ENCODE results near the gene PHACTR3.

The PHACTR3 gene

DNA sequence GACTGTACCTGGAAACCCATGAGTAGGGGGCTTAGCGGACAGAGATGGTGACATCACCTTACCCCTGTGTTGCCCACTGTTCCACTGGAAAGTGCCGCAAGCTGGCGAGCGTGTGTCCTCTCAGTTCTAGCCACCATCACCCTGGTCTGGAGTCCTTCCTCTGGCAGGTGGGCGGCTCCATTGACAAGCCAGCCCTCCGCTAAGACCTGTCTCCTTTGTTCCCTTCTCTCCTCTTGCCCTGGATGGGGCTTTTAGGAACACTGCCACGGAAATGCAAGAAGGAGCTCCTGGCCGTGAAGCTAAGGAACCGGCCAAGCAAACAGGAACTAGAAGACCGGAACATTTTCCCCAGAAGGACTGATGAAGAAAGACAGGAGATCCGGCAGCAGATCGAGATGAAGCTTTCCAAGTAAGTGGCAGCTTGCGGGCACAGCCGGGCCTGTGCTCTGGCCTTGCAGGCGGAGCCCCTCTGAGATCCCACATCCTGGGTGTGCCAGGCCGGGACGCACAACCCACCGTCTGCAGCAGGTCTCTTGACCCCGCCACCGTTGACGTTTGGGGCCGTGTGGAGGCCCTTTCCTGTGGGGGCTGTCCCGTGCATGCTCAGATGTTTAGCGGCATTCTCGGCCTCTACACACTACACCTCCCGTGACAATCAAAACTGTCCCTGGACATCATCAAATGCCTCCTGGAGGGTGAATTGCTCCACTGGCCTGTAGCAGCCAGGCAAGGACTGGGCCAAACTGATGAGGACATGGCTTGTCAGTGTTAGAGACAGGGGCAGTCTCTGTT, 201.6 kb downstream of the PHACTR3 start:
- DNase-seq, result no peak

DNA sequence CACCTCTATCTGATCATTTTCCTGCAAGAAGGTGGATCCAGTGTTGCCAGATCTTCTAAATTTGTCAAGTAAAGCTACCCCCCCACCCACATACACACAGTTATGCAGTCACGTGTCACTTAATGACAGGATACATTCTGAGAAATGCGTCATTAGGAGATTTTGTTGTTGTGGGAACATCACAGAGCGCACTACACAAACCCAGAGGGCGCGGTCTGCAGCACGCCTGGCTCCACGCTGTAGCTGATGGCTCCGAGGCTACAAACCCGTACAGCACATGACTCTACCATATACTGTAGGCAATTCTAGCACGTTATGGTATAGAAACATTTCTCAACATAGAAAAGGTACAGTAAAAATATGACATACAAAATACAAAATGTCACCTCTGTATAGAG, 202.2 kb downstream of the PHACTR3 start:
- no peak for DNase-seq

GRCh38 chr20:59807909-59808728, 203.8 kb downstream of the PHACTR3 start:
- no peak for DNase-seq

GRCh38 chr20:59808729-59809381, 204.5 kb downstream of the PHACTR3 start:
- no peak for DNase-seq

DNA sequence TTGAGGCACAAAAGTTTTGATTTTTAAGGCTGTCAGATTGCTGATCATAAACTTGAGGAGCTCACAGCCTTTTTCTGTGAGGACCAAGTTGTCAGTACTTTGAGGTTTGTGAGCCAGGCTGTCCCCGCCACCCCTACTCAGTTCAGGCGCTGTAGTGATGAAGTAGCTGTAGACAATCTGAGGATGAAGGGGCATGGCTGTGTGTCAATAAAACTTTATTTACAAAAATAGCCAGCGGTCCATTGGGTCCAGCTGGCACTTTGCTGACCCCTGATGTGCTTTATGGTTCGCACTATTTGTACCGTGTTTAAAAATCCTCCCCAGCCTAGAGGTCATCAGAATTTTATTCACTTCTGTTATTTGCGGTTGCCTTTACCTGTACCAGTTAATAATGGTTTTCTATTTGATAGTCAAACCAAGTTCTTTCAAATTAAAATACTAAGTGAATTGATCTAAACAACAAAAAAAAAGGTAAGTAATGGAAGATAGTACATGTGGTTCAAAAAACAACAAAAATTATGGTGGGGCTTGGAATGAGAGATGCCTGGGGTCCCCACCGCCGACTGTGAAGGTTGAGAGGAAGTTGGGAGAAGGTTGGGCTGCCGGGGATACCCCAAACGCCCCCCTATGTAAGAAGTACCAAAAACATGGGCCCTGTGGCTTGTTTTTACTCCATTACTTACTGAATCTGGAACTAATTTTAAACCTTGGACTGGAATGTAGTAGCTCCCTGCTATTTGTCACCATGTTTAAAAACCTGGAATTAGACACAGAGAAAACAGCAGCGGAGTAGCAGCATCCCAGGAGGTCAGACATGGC, 205.5 kb downstream of the PHACTR3 start:
- DNase-seq, result no peak

GRCh38 chr20:59810449-59811187, 206.3 kb downstream of the PHACTR3 start:
- no peak for DNase-seq

DNA sequence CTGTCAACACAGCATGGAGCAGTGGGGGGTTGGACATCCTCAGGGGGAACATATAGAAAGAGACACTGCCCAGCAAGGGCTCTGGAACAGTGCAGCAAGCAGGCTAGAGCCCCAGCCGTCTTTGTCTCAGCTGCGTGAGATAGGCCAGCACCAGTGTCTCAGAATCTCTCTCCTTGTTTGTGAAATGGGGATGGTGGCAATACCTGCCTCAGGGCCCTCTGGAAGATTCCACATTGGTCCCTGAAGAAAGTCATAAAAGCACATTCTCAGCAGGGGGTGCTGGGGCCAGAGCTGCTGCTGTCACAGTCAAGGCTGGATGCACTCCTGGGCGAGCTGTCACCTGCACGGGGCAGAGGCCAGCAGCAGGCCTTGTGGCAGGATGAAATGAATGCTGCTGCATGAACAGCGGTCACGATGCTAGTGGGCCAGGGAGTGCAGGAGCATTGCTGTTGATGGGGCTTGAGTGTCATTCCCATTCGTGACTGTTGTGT, 207.4 kb downstream of the PHACTR3 start:
- DNase-seq, result no peak

DNA sequence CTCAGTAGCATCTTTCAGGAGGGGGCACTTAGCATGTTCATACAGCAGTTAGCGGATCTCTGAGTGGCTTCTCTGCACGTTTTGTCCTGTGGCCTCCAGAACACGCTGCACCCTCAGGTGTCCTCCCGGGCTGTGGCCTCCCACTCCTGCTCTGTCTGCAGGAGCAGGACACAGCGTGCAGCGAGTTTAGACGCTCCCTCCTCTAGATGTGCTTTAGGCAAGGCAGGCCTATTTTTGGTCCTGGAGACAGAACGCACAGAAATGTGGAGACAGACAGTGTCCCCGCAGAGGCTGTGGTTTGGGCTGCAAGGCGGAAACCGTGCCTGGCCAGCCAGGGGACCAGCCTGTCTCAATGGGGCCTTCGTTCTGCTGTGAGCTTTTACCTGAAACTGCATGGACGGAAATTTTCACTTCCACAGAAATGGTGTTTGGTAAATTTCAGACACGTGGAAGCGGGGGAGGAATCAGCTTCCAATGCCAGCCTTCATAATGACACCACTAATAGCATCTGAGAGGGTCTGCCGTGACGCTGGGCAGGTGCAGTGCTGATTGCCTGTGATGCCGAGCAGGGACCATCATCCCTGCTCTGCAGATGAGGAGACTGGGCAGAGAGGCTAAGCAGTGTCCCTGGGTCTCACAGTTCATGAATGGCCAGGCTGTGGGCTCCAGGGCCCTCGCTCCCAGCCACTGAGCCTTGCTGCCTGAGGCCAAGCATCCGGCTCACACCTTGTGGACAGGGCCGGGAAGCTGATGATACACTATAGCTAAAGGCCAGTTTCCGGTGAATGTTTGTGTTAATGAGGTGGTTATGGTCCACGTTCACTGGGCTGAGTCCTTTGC, 208.2 kb downstream of the PHACTR3 start:
- DNase-seq, result no peak

DNA sequence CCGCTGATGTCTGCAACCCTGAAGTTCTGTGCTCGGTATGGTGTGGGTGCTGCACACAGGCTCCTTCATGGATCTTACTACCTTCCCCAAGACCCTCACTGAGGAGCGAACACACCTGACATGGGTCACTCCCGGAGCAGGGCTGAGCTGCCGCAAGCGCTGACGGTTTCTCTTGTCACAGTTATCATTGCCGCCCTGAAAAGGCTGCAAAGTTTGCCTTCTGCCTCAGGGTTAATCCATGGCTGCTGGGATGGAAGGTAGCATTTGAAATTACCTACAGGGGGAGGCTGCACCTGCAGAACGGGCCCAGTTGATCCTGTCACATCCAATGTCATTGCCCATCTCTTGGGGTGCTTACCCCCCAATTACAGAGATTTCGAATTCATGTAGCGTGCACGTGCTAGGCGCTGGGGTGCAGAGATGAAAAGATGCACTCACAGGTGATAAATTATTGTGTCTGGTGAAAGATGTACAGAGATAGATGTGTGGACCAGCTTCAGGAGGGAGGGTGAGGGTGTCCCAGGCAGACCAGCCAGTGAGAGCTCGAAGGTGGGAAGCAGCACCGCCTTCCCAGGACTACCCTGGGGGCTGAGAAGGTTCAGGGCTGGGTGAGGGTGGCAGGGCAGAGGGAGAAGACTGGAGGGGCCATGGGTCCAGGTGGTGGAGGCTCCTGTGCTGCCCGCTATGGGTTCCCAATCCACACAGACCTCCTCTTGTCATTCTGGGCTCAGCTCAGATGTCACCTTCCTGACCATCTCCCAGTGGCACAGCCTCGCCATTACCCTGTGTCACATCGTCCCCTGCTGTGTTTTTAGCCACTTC, 209.0 kb downstream of the PHACTR3 start:
- no peak for DNase-seq

DNA sequence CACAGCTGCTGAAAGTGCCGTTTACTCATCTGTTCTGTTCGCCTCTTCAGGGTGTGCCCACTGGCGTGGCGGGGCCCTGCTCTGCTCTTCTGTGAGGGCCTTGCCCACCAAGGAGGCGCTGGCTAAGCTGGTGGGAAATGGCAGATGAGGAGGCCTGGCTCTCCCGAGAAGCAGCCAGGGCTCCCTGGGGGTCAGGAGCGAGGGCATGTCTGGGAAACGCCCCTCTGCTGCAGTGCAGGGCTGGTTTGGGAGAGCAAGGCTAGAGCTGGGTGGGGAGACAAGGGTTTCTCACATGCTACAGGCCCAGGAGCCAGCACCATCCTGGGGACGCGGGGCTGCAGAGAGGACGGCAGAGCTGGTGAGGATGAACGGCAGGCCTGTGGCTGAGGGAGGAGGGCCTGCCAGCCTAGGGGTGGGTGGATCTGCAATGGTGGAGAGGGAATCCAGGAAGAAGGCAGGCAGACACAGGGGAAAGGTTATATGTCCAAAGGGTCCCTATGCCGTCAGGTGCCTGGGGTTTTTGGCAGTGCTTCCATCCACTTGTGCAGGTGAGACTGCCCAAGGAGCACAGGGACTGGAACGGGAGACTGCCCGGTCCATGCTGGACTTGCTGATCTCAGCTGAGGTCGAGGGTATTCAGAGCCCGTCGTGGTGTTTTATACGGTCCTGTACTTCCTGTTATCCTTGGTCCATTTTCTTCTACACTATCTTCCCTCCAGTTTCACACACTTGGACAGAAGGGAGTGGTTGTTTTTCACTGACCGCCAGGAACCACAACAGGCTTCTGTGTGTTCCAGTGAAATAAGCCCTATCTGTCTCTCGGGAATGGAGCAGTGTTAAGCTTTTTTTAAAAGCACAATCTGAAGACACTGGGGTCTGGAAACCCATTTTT, 209.9 kb downstream of the PHACTR3 start:
- DNase-seq, result no peak

DNA sequence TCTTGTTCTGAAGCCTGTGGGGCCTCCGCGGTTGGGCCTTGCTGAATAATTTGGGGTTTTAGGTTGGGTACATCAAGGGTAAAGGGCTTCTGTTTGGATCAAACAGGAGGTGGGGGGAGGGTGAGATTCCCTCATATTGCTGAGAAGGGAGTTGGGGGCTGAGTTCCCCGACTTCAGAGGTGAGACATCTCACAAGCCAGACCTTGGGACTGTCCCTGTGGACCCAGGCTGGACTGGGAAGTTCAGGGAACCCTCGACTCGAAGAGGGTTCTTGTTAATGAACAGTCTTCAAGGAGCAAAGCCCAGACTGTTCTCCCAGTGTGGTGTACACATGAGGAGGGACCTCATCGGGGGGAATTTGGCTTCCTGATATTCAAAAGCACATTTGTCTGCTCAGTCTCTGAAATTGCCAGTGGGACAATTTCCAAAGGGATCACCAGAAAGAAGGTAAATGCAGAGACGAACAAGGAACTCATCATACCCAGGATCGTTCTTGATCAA, 210.6 kb downstream of the PHACTR3 start:
- DNase-seq, result no peak

- no peak for DNase-seq
Observed at GRCh38 chr20:59816146-59816738, 211.9 kb downstream of the PHACTR3 start.

GRCh38 chr20:59817406-59817805, 213.1 kb downstream of the PHACTR3 start:
- DNase-seq, result no peak

GRCh38 chr20:59817846-59818615, 213.7 kb downstream of the PHACTR3 start:
- DNase-seq, result no peak

GRCh38 chr20:59818911-59819310, 214.6 kb downstream of the PHACTR3 start:
- DNase-seq, result no peak

- no peak for DNase-seq
Observed at GRCh38 chr20:59819496-59820203, 215.3 kb downstream of the PHACTR3 start.
